Activated CD8-positive, alpha-beta T cell treated with anti-CD3 and anti-CD28 coated beads for 36 hours (primary cell): ENCODE data around the gene CRHR2. TPM values are rescaled to one million over a fixed set of nuclear protein-coding genes. Genes with fewer than 3 reads are reported as not detected.
"Not testable (repeated sequence)": the region's sequence is repeated elsewhere in the genome, so short reads cannot be mapped to it uniquely, and the experiment has no call there.

Experiments
- ATAC-seq: fragments of 200-7000 bp; cut with Tn5 transposase; one replicate; pipeline ENCODE4 v1.10.0; 2021; ENCODE audit warnings: mild to moderate bottlenecking, moderate library complexity
- CTCF ChIA-PET: fragments of 350-600 bp; sonication (Branson Sonifier 250); formaldehyde crosslinking; loops from one replicate; lab custom pipeline; 2021; ENCODE audit warnings: antibody characterized with exemption; lab: Charles Lee
- POLR2A ChIA-PET: fragments of 350-600 bp; sonication (Branson Sonifier 250); formaldehyde crosslinking; loops from one replicate; lab custom pipeline; 2021; ENCODE audit warnings: antibody characterized with exemption; lab: Charles Lee
- DNase-seq: peaks from one replicate; pipeline ENCODE4 v3.0.0-alpha.2; 2020
- H3K27ac Mint-ChIP-seq: one replicate; pipeline ENCODE4 v1.8.0; 2021; ENCODE audit warnings: mild to moderate bottlenecking, mixed read lengths
- H3K27me3 Mint-ChIP-seq: one replicate; pipeline ENCODE4 v1.8.0; 2021; ENCODE audit warnings: mixed read lengths
- H3K36me3 Mint-ChIP-seq: one replicate; pipeline ENCODE4 v1.8.0; 2021; ENCODE audit warnings: low read depth, mixed read lengths
- H3K4me1 Mint-ChIP-seq: one replicate; pipeline ENCODE4 v1.8.0; 2021; ENCODE audit warnings: low read depth, mixed read lengths
- H3K4me3 Mint-ChIP-seq: one replicate; pipeline ENCODE4 v1.8.0; 2021; ENCODE audit warnings: mild to moderate bottlenecking, moderate library complexity, mixed read lengths
- H3K9me3 Mint-ChIP-seq: one replicate; pipeline ENCODE4 v1.8.0; 2021; ENCODE audit warnings: mixed read lengths
- CTCF ChIP-seq: fragments of 200-600 bp; IDR thresholded peaks from one replicate; pipeline ENCODE4 v1.8.0; 2022; ENCODE audit warnings: antibody characterized with exemption, mild to moderate bottlenecking
- intact Hi-C: fragments of 100-400 bp; cut with micrococcal nuclease; formaldehyde crosslinking; loops from one replicate; pipeline ENCODE4 v1.10.0; 2022
- total RNA-seq, 2 experiments: library from RNA; stranded (reverse); gene quantifications; one replicate each; pipeline ENCODE4 v1.2.3, GENCODE V29; 2021

CRHR2 gene
- total RNA-seq, 2 experiments from 2014 or later = not detected

GRCh38 chr7:30723776-30724175, 41.5 kb upstream of the CRHR2 start:
- intact Hi-C loops = no loop called here
- ATAC-seq (no peak), DNase-seq (no peak)
- Mint-ChIP-seq H3K4me1 (peaks cover 32% of the 10 kb centered on the region), H3K4me3 (no peak overlapping the region), H3K36me3 (peaks cover 13% of the 10 kb centered on the region), H3K9me3 (peaks cover 13% of the 10 kb centered on the region), H3K27me3 (no peaks in the 10 kb centered on the region), H3K27ac (no peak overlapping the region)
- no peak for TF ChIP-seq CTCF
- ChIA-PET POLR2A (no interaction called here), CTCF (interaction anchor here (5.1 kb wide), 1 partner anchor 15 kb away, joined by 51 read pairs; no protein-coding TSS in a partner anchor)

GRCh38 chr7:30722671-30723070, 40.4 kb upstream of the CRHR2 start:
- ChIA-PET POLR2A (no interaction called here), CTCF (interaction anchor here (1.3 kb wide), 1 partner anchor 18 kb away, joined by 3 read pairs; no protein-coding TSS in a partner anchor)
- H3K9me3 Mint-ChIP-seq = peaks cover 24% of the 10 kb centered on the region
- no peak overlapping the region for H3K27ac Mint-ChIP-seq
- H3K4me1 Mint-ChIP-seq = peaks cover 21% of the 10 kb centered on the region
- no peak overlapping the region for H3K4me3 Mint-ChIP-seq
- no peak for TF ChIP-seq CTCF
- no peak for ATAC-seq
- peaks cover 23% of the 10 kb centered on the region for H3K36me3 Mint-ChIP-seq
- H3K27me3 Mint-ChIP-seq = no peaks in the 10 kb centered on the region
- intact Hi-C loops = no loop called here
- no peak for DNase-seq

- ChIA-PET CTCF (interaction anchor here (1.3 kb wide), 1 partner anchor 19 kb away, joined by 3 read pairs; no protein-coding TSS in a partner anchor), POLR2A (no interaction called here)
- Mint-ChIP-seq H3K36me3 (peaks cover 26% of the 10 kb centered on the region), H3K4me3 (no peak overlapping the region), H3K27me3 (no peaks in the 10 kb centered on the region), H3K4me1 (peaks cover 16% of the 10 kb centered on the region), H3K27ac (no peak overlapping the region), H3K9me3 (peaks cover 26% of the 10 kb centered on the region)
- TF ChIP-seq CTCF = no peak
- DNase-seq = no peak
- ATAC-seq = no peak
- intact Hi-C loops = no loop called here
Measured at GRCh38 chr7:30722187-30722586, 39.9 kb upstream of the CRHR2 start.

GRCh38 chr7:30721211-30721610, 39.0 kb upstream of the CRHR2 start:
- Mint-ChIP-seq H3K4me1 (peaks cover 7% of the 10 kb centered on the region), H3K36me3 (peaks cover 31% of the 10 kb centered on the region), H3K27me3 (no peaks in the 10 kb centered on the region), H3K9me3 (peaks cover 30% of the 10 kb centered on the region), H3K4me3 (no peak overlapping the region), H3K27ac (no peak overlapping the region)
- POLR2A ChIA-PET = no interaction called here
- ATAC-seq (no peak), DNase-seq (no peak)
- intact Hi-C loops = no loop called here
- CTCF ChIA-PET = interaction anchor here (1.0 to 1.3 kb wide), 2 partner anchors 17 to 39 kb away, joined by 4 read pairs; partner anchors contain the start of gene CRHR2
- no peak for TF ChIP-seq CTCF

- H3K4me1 Mint-ChIP-seq, H3K27me3 Mint-ChIP-seq, DNase-seq, H3K4me3 Mint-ChIP-seq, ATAC-seq, H3K27ac Mint-ChIP-seq, CTCF ChIA-PET, intact Hi-C loops: not testable (repeated sequence)
- Mint-ChIP-seq H3K9me3 (peaks cover 30% of the 10 kb centered on the region), H3K36me3 (peaks cover 31% of the 10 kb centered on the region)
- POLR2A ChIA-PET = interaction anchor here (0.6 to 0.8 kb wide), 2 partner anchors 435 to 744 kb away, joined by 3 read pairs; no protein-coding TSS in a partner anchor
Measured at GRCh38 chr7:30719434-30719833, 37.2 kb upstream of the CRHR2 start.
